ENCODE measurements around the gene CROCC2. TPM values are rescaled to one million over a fixed set of nuclear protein-coding genes. Genes with fewer than 3 reads are reported as not detected.
A peak's percentile ranks its signal among the peaks of the same experiment; 100 is the strongest.

Gene CROCC2
- total and polyA plus RNA-seq, 11 donors: not detected

DNA sequence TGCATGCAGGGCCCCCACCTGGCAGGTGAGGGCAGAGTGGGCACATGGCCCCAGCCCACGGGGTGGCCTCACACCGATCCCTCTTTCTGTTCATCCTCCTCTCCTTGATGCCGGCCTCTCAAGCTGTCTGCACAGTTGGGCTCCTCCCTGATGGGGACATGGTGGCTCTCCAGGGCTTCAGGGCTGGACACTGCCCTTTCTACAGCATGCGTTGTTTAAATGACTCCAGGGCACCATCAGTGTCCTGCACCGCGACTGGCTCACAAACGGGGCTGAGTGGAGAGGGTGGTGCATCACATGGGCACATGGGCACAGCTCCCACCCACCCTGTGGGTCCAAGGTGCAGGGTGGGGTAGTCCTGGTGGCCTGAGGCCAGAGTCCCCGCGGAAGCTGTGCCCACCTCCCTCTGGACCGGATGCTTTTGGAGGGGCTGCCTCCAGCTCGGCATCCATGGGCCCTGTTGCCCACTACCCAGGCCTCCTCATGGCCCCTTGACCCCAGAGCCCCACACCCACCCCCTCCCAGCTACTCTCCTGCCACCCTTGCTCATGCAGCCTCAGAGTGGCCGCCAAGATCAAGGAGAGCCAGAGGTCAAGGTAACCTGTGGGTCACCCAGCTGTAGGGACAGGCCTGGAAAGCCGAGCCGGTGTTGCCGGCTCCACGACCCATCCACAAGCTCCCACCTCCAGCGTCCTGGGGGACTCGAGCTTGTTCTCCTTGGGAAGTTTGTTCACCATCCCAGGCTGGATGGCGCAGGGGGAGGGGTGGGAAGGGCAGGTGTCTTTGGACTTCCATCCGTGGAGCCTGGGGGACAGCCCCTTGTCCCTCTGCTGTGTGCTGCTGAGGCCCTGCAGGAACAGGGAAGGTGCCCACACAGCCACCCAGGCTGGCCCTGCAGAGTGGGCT lies 80.0 kb downstream of the CROCC2 start:
- ATAC-seq (no peak), DNase-seq (peak in 3 of 5 donors; percentile 23 to 56 (median 23))
- TF ChIP-seq CTCF (IDR thresholded peaks at IDR 0.05) (no peak), POLR2A (IDR thresholded peaks at IDR 0.05) (no peak)
- 68 to 79% (median 74%) methylated on average over 13 to 20 of the region's 20 CpGs for WGBS, 4 donors
- no peaks in the 10 kb centered on the region for H3K36me3 ChIP-seq
- H3K27me3 ChIP-seq: peaks cover 0 to 14% (median 0%) of the 10 kb centered on the region in 9 donors
- H3K4me3 ChIP-seq: no peak overlapping the region
- intact Hi-C loops (cut with DNase I): loop anchor here in 6 of 10 donors (5.0 to 10.0 kb wide), 4 partner anchors 69 to 134 kb away; no protein-coding TSS in a partner anchor
- H3K9me3 ChIP-seq: peaks cover 0 to 12% (median 0%) of the 10 kb centered on the region in 12 donors
- H3K27ac ChIP-seq: no peak overlapping the region
- peaks cover 0 to 25% (median 15%) of the 10 kb centered on the region in 12 donors for H3K4me1 ChIP-seq

DNA sequence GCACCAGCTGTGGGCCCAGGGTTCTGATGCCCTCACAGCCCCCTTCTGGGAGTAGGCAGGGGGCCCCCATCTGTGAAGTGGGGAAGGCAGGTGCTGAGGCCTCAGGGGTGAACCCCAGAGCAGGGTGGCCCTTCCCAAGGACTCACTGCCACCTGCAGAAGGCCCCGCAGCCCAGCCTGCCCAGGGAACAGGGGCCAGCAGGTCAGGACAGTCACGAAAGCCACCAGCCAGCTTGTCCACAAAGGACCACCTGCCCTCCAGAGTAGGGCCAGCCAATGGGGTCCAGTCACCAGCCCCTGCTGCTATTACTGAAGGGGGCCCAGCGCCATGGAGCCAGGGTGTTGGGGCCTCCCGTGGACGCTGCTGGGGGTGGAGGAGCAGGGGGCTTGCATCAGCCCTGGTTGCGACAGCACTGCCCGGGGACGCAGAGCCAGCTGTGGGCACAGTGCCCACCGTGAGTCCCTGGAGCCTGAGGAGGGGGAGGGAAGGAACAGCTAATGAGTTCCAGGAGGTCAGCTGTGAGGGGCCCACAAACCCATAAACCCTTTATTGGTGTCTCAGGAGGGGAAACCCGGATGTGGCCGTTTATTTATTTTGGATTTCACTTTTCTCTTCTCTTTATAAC lies 80.8 kb downstream of the CROCC2 start:
- Histone ChIP-seq H3K27ac (no peak overlapping the region), H3K36me3 (no peaks in the 10 kb centered on the region), H3K4me1 (peaks cover 0 to 33% (median 20%) of the 10 kb centered on the region in 12 donors), H3K4me3 (no peak overlapping the region), H3K27me3 (peaks cover 0 to 14% (median 0%) of the 10 kb centered on the region in 9 donors), H3K9me3 (peaks cover 0 to 12% (median 0%) of the 10 kb centered on the region in 12 donors)
- TF ChIP-seq CTCF (IDR thresholded peaks at IDR 0.05) (no peak), POLR2A (IDR thresholded peaks at IDR 0.05) (no peak)
- ATAC-seq (peak in 2 of 4 donors; percentile 8 to 47), DNase-seq (peak in 3 of 5 donors; percentile 49 to 73 (median 59))
- WGBS, 4 donors: 35 to 57% (median 53%) methylated on average over 9 to 11 of the region's 11 CpGs
- intact Hi-C loops (cut with DNase I): loop anchor here in 6 of 10 donors (5.0 to 10.0 kb wide), 4 partner anchors 70 to 135 kb away; no protein-coding TSS in a partner anchor

DNA sequence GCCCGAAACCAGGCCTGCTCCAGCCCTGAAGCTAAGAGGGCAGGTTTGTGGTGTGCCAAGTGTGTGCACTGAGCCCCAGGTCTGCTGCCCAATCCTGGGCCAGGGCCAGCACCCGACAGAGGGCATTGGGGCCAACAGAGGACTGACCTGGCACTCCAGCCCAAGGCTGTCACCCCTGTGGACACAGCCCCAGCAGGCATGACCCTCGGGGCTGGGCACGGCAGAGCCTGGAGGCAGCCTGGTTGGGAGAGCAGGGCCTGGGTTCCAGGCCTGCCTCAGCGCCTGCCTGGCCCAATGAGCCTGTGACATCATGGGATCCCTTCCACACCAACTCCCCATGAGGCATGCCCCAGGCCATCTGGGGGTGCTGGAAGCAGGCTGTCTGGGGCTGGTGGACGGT lies 81.5 kb downstream of the CROCC2 start:
- Histone ChIP-seq H3K9me3 (peaks cover 0 to 12% (median 0%) of the 10 kb centered on the region in 12 donors), H3K36me3 (no peaks in the 10 kb centered on the region), H3K27ac (peak overlapping the region in 2 of 12 donors; percentile 31 to 34), H3K27me3 (peaks cover 0 to 10% (median 0%) of the 10 kb centered on the region in 9 donors), H3K4me1 (peaks cover 0 to 40% (median 26%) of the 10 kb centered on the region in 12 donors), H3K4me3 (no peak overlapping the region)
- intact Hi-C loops (cut with DNase I): loop anchor here in 6 of 10 donors (5.0 to 10.0 kb wide), 4 partner anchors 70 to 135 kb away; no protein-coding TSS in a partner anchor
- DNase-seq: peak in 3 of 5 donors; percentile 18 to 47 (median 25)
- no peak for ATAC-seq
- TF ChIP-seq POLR2A (IDR thresholded peaks at IDR 0.05): no peak
- TF ChIP-seq CTCF (IDR thresholded peaks at IDR 0.05): no peak
- WGBS, 4 donors: 63 to 90% (median 88%) methylated on average over 2 to 6 of the region's 6 CpGs

Data from heart left ventricle (tissue), 16 donors.